RCC 7860 (cell line): ENCODE results near the gene PAX5.

Experiments
- DNase-seq: peaks from one replicate; pipeline ENCODE4 v3.0.0-alpha.2; 2015; ENCODE audit warnings: low spot score
- FAIRE-seq: peaks from 2 replicates; lab custom pipeline; 2012; peaks lifted over from hg19 to GRCh38; lab: Jason Lieb, UNC

PAX5 gene

DNA sequence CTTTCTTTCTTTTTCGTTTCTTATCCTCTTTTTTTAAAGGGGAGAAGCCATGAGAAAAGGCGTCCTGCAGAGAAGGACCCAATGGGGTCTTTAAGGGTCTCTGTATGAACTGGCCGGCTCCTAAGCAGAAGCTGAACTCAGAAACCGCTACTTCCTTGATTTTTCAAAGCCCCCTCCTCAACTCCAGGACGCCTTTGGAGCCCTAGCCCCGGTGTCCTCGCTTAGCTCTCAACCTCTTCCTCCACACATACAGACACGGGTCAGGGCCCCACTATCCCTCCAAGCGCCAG, 8.3 kb downstream of the PAX5 start:
- FAIRE-seq: no peak
- no peak for DNase-seq

DNA sequence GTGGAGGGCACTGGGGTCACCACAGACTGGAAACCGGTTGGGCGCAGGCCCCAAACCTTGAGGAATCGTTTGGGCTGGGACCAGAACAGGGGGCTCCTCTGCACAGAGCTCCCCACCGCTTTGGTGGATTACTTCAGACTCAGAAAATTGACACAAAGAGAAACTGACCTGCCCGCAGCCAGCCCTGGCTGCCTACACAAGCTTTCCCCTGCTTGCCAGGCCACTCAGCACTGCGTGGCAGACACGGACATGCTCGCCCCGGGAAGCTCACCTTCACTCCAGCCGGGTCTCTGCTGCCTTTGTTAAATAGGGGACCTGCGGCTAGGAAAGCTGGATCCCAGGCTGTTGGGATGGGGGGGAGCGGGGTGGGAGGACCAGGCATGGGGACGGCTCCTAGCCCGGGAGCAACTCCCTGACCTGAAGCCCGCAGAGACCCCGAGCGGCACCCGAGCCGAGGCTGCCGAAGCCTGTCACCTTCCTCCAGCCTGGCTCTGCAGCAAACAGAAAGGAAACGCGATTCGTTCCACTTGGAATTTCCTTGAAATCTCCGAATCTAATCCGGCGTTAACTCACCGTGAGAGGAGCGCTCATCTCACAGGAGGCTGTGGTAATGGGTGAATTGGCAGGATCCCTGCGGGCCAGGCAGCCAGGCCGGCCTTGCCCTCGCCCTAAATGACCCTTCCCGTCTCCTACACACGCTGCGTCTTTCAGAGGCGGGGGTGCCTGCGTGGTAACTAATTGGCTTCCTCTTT, 8.8 kb downstream of the PAX5 start:
- FAIRE-seq: no peak
- no peak for DNase-seq

DNA sequence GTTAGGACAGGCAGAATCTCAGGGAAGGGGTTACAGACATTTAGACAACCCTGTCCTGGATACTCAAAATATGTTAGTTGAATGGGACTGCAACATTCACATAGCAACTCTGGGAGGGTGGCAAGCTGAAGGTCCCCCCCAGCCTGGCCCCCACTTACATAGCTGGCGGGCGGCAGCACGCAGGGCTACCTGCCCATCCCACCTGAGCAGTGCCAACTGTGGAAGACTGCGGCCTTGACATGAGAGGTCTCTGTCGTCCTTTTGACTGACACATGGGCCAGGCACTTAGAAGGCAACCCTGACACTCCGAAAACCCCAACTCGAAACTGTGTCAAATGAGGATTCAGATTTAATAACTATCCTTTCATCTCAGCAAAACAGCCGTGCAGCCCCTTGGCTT, 16.5 kb downstream of the PAX5 start:
- FAIRE-seq: no peak
- DNase-seq: no peak

GRCh38 chr9:37011530-37011929, 22.5 kb downstream of the PAX5 start:
- FAIRE-seq (no peak), DNase-seq (no peak)

DNA sequence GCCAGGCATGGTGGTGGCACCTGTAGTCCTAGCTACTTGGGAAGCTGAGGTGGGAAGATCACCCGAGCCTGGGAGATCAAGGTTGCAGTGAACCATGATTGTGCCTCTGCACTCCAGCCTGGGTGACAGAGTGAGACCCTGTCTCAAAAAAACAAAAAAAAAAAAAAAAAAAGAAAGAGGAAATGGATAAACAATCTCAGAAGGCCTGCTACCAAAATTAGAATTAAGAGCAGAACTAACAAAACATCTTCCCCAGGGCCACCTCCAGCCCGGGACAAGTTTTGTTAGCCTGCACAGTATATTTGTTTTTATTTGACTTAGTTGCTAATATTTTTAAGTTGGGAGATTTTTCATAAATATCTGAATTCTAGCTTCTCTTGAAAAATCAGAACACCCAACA, 23.1 kb downstream of the PAX5 start:
- FAIRE-seq (no peak), DNase-seq (no peak)

DNA sequence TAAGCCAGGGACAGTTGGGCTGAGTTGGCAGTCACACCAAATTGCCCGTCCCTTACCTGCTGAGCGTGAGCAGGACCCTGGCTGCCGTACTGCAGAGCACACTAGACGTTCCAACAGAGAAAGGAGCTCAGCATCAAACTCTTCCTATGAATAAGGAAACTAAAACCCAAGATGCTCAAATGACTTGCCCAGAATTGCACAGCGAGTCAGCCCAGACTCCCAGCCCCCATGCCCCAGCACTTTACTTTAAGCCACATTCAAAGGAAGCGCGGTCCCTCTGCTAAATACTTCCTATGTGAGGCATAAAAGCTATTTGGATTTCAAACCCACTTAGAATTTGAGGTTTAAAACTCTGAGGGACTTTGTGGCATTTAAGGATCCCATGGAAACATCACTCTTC, 23.9 kb downstream of the PAX5 start:
- FAIRE-seq (no peak), DNase-seq (no peak)

GRCh38 chr9:37007295-37007694, 26.8 kb downstream of the PAX5 start:
- FAIRE-seq: no peak
- no peak for DNase-seq

- DNase-seq: no peak
- FAIRE-seq: no peak
Measured at GRCh38 chr9:37005517-37006140, 28.4 kb downstream of the PAX5 start.

- DNase-seq (no peak), FAIRE-seq (no peak)
Measured at GRCh38 chr9:37004424-37004935, 29.6 kb downstream of the PAX5 start.

GRCh38 chr9:37002413-37003217, 31.5 kb downstream of the PAX5 start:
- no peak for FAIRE-seq
- no peak for DNase-seq

GRCh38 chr9:37002036-37002412, 32.0 kb downstream of the PAX5 start:
- FAIRE-seq (no peak), DNase-seq (no peak)

- no peak for DNase-seq
- no peak for FAIRE-seq
Measured at GRCh38 chr9:37001459-37001858, 32.6 kb downstream of the PAX5 start.

- FAIRE-seq (no peak), DNase-seq (no peak)
Measured at GRCh38 chr9:36999728-37000333, 34.2 kb downstream of the PAX5 start.

- DNase-seq: peak; percentile 14
- no peak for FAIRE-seq
Measured at GRCh38 chr9:36997414-36997813, 36.7 kb downstream of the PAX5 start.

GRCh38 chr9:36996706-36997086, 37.4 kb downstream of the PAX5 start:
- DNase-seq (no peak), FAIRE-seq (no peak)

DNA sequence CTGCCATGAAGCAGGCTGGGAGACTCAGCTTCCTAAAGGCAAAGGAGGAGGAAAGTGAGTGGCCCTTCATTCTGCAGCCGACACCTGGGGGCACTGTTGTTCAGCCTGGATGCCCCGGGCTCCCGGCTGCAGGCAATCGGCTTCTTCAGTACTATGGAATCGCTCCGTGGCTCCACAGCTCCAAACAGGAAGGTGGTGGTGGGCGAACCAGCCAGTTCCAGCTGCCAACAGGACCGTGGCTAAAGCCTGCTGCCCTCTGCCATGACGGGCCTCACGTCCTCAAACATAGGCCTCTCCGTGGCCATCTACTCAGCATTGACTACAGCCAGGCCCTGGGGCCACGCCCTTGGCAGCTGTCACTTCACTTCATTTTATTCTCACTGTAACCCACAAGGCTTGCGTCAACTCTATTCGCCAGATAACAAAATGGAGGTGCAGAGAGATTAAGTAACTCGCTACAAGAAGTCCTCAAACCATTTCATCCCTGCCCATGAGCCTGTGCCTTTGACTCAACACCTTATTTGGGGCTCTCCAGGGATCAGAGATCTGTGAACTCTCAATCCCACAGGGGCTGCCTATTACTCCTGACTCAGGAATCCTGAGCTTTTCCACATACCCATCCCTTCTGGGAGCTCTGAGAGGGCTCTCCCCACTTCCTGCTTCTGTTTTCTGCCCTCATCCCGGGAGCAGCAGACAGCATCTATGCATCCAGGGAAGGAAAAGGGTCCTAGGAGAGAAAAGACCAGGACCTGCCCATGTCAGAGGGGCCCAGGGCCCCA, 38.0 kb downstream of the PAX5 start:
- peak; percentile 49 for DNase-seq
- FAIRE-seq: no peak

DNA sequence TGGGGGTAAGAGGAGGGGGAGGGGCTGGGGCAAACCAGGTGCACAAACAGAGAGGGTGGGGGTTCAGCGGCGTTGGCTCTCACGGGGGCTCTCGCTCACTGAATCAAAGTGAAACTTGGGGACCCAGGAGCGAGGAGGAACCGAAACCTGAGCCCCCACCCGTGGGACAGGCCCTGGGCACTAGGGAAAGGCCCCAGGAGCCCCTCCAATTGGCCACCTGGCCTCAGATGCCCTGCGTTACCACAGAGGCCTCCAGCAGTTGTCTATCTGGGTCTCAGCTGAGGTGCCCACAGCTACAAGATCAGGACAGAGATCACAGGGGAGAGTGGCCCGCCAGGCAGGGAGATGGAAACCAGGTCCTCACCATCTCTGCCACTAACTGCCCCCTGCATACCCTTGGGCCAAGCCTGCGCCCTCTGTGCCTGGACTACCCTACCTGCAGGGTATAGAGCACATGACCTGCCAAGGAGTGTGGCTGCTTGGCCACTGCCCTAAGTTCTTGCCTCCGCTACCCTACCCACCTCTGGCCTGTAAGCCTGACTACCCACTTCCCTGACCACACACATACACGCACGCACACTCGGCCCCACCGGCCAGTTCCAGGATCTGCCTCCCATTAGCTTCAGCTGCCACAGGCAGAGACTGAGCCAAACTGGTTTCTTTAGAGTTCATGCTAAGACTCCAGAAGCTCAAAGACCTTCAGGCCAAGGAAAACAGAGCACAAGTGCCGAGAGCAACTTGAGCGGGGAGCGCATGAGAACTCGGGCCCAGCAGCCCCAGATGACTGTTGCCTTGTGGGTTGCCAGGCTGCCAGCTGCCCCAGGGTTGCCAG, 39.9 kb downstream of the PAX5 start:
- FAIRE-seq: no peak
- DNase-seq: no peak

- no peak for FAIRE-seq
- no peak for DNase-seq
Measured at GRCh38 chr9:36992501-36993316, 41.4 kb downstream of the PAX5 start.

GRCh38 chr9:36991516-36992134, 42.4 kb downstream of the PAX5 start:
- no peak for FAIRE-seq
- no peak for DNase-seq
